ENCODE results near the gene SLC12A5.
"Not testable (repeated sequence)": the region's sequence is repeated elsewhere in the genome, so short reads cannot be mapped to it uniquely, and the experiment has no call there.

The SLC12A5 gene

GRCh38 chr20:46076806-46077205 lies 47.8 kb downstream of the SLC12A5 start:
- DNase-seq (ENCODE audit: low spot score) (no peak), FAIRE-seq (no peak)

GRCh38 chr20:46077642-46078305 lies 48.8 kb downstream of the SLC12A5 start:
- FAIRE-seq (no peak), DNase-seq (ENCODE audit: low spot score) (no peak)

GRCh38 chr20:46078954-46079353 lies 49.9 kb downstream of the SLC12A5 start:
- DNase-seq (ENCODE audit: low spot score) (no peak), FAIRE-seq (no peak)

- no peak for DNase-seq (ENCODE audit: low spot score)
- no peak for FAIRE-seq
These were observed 52.1 kb downstream of the SLC12A5 start for GRCh38 chr20:46081074-46081473.

- DNase-seq (ENCODE audit: low spot score) (no peak), FAIRE-seq (no peak)
These were observed 54.1 kb downstream of the SLC12A5 start for GRCh38 chr20:46083101-46083500.

- FAIRE-seq (no peak), DNase-seq (ENCODE audit: low spot score) (no peak)
These were observed 54.6 kb downstream of the SLC12A5 start for GRCh38 chr20:46083531-46084061.

- FAIRE-seq (no peak), DNase-seq (ENCODE audit: low spot score) (no peak)
These were observed 55.8 kb downstream of the SLC12A5 start for GRCh38 chr20:46084805-46085178.

GRCh38 chr20:46085179-46085851 lies 56.3 kb downstream of the SLC12A5 start:
- DNase-seq (ENCODE audit: low spot score) (no peak), FAIRE-seq (no peak)

- DNase-seq (ENCODE audit: low spot score) (no peak), FAIRE-seq (no peak)
These were observed 58.1 kb downstream of the SLC12A5 start for GRCh38 chr20:46087161-46087560.

GRCh38 chr20:46088409-46089166 lies 59.6 kb downstream of the SLC12A5 start:
- FAIRE-seq, result no peak

GRCh38 chr20:46089167-46089416 lies 60.1 kb downstream of the SLC12A5 start:
- DNase-seq (ENCODE audit: low spot score) (no peak), FAIRE-seq (no peak)

More at GRCh38 chr20:46088409-46089166, 59.6 kb downstream of the SLC12A5 start:
- DNase-seq (ENCODE audit: low spot score), result peak; percentile 19

- FAIRE-seq (peak; percentile 99), DNase-seq (ENCODE audit: low spot score) (peak; percentile 99)
These were observed 60.7 kb downstream of the SLC12A5 start, which contains the start of gene NCOA5 for GRCh38 chr20:46089417-46090388. Gene NCOA5 (minus strand): TSS chr20:46089962. CDS start chr20:46079424, 10,538 bp downstream.

GRCh38 chr20:46091622-46092535 lies 62.9 kb downstream of the SLC12A5 start:
- FAIRE-seq; DNase-seq (ENCODE audit: low spot score): not testable (repeated sequence)

GRCh38 chr20:46093531-46093930 lies 64.5 kb downstream of the SLC12A5 start:
- DNase-seq (ENCODE audit: low spot score), result no peak

GRCh38 chr20:46099491-46100287 lies 70.7 kb downstream of the SLC12A5 start:
- FAIRE-seq (peak; percentile 44), DNase-seq (ENCODE audit: low spot score) (no peak)

More at GRCh38 chr20:46093531-46093930, 64.5 kb downstream of the SLC12A5 start:
- FAIRE-seq, result no peak

- not testable (repeated sequence) for FAIRE-seq; DNase-seq (ENCODE audit: low spot score)
These were observed 71.4 kb downstream of the SLC12A5 start for GRCh38 chr20:46100444-46100843.

GRCh38 chr20:46100988-46101387 lies 72.0 kb downstream of the SLC12A5 start:
- DNase-seq (ENCODE audit: low spot score) (no peak), FAIRE-seq (no peak)

- DNase-seq (ENCODE audit: low spot score) (no peak), FAIRE-seq (no peak)
These were observed 72.9 kb downstream of the SLC12A5 start for GRCh38 chr20:46101957-46102356.

GRCh38 chr20:46102940-46103339 lies 73.9 kb downstream of the SLC12A5 start:
- DNase-seq (ENCODE audit: low spot score) (no peak), FAIRE-seq (no peak)

All from urothelium cell line (cell line).